Gastrocnemius medialis (tissue), 4 donors: ENCODE data around the gene RMI2. TPM values are rescaled to one million over a fixed set of nuclear protein-coding genes. Genes with fewer than 3 reads are reported as not detected.

Experiments
- ATAC-seq, 2 donors: fragments of 150-250 bp; one replicate each; pipeline ENCODE4 v1.9.1; 2016
- DNase-seq, 2 donors: peaks; one replicate each; pipeline ENCODE4 v3.0.0-alpha.2; 2019
- H3K27ac ChIP-seq, 4 donors: fragments of 200-600 bp; sonication (generic); 1 replicate in 1 of 4; 2 replicates in 3 of 4; pipeline ENCODE4 v1.5.1; 2016 to 2018; ENCODE audit warnings: mild to moderate bottlenecking in 2 of 4, moderate library complexity in 1 of 4
- H3K27me3 ChIP-seq, 3 donors: fragments of 200-600 bp; sonication (generic) in 2 of 3; 1 replicate in 1 of 3; 2 replicates in 2 of 3; pipeline versions ENCODE4 v1.5.1 to v1.6.0; 2016 to 2019; ENCODE audit warnings: mild to moderate bottlenecking in 1 of 3, moderate library complexity in 1 of 3
- H3K36me3 ChIP-seq, 2 donors: fragments of 200-600 bp; sonication (generic) in 1 of 2; one replicate each; pipeline ENCODE4 v1.5.1; 2017 to 2018
- H3K4me1 ChIP-seq, 2 donors: fragments of 200-600 bp; sonication (generic) in 1 of 2; one replicate each; pipeline ENCODE4 v1.5.1; 2016 to 2017; ENCODE audit warnings: mild to moderate bottlenecking in 2 of 2
- H3K4me3 ChIP-seq, 4 donors: fragments of 200-600 bp; sonication (generic) in 3 of 4; 1 replicate in 1 of 4; 2 replicates in 3 of 4; pipeline ENCODE4 v1.5.1; 2016 to 2019; ENCODE audit warnings: mild to moderate bottlenecking in 2 of 4
- H3K9me3 ChIP-seq, 3 donors: fragments of 200-600 bp; sonication (generic) in 2 of 3; 1 replicate in 1 of 3; 2 replicates in 2 of 3; pipeline ENCODE4 v1.5.1; 2016 to 2019
- POLR2A ChIP-seq, 2 donors: fragments of 450-650 bp; IDR thresholded peaks; one replicate each; pipeline ENCODE4 v1.6.1; 2017; ENCODE audit warnings: antibody characterized with exemption in 2 of 2, mild to moderate bottlenecking in 2 of 2, moderate library complexity in 2 of 2
- in situ Hi-C, 4 donors: fragments of 200-750 bp; cut with MboI; loops; one replicate each; pipeline versions ENCODE4 v1.15.0 to v1.8.0; 2017; ENCODE audit warnings: low sequenced_read_pairs in 4 of 4
- intact Hi-C: fragments of 100-400 bp; cut with DNase I; formaldehyde crosslinking; loops from one replicate; pipeline ENCODE4 v1.15.1; 2023; ENCODE audit warnings: low total_unique reads
- microRNA-seq, 2 donors: library from miRNA; unstranded; fragments of <30 nt; microRNA quantifications; one replicate each; pipeline ENCODE4, GENCODE V29; 2016; ENCODE audit warnings: borderline replicate concordance in 2 of 2
- total RNA-seq, 4 donors: library from RNA; depleted of rRNA; stranded (reverse); fragments of >200 nt; gene quantifications; one replicate each; pipeline versions ENCODE4 v1.1.0 to v1.2.3, GENCODE V29; 2016
- TF ChIP-seq, protein P1 (sequence below), 5 experiments: fragments of 450-650 bp in 3 of 5; fragments of 200-600 bp in 2 of 5; sonication (generic) in 2 of 5; IDR thresholded peaks in 4 of 5; conservative IDR thresholded peaks in 1 of 5; 1 replicate in 4 of 5; 2 replicates in 1 of 5; pipeline ENCODE4 v1.5.1; 2016 to 2019; ENCODE audit warnings: antibody characterized with exemption in 5 of 5, mild to moderate bottlenecking in 3 of 5, moderate library complexity in 3 of 5

Gene RMI2
- total RNA-seq, 4 donors from 2014 or later: 0.44 to 0.49 TPM; not detected in 2

- intact Hi-C loops: no loop called here
- Histone ChIP-seq H3K4me3 (no peak overlapping the region), H3K27me3 (no peaks in the 10 kb centered on the region), H3K4me1 (peaks cover 0 to 3% of the 10 kb centered on the region in 2 donors), H3K27ac (no peak overlapping the region), H3K36me3 (no peaks in the 10 kb centered on the region), H3K9me3 (no peaks in the 10 kb centered on the region)
- DNase-seq (no peak), ATAC-seq (no peak)
- TF ChIP-seq POLR2A (IDR thresholded peaks at IDR 0.05): no peak
- TF ChIP-seq, protein P1, sequence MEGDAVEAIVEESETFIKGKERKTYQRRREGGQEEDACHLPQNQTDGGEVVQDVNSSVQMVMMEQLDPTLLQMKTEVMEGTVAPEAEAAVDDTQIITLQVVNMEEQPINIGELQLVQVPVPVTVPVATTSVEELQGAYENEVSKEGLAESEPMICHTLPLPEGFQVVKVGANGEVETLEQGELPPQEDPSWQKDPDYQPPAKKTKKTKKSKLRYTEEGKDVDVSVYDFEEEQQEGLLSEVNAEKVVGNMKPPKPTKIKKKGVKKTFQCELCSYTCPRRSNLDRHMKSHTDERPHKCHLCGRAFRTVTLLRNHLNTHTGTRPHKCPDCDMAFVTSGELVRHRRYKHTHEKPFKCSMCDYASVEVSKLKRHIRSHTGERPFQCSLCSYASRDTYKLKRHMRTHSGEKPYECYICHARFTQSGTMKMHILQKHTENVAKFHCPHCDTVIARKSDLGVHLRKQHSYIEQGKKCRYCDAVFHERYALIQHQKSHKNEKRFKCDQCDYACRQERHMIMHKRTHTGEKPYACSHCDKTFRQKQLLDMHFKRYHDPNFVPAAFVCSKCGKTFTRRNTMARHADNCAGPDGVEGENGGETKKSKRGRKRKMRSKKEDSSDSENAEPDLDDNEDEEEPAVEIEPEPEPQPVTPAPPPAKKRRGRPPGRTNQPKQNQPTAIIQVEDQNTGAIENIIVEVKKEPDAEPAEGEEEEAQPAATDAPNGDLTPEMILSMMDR (IDR thresholded peaks at IDR 0.05 in 4 of 5, conservative IDR thresholded peaks at IDR 0.05 in 1 of 5): no peak
- in situ Hi-C loops: no loop called here
Measured at GRCh38 chr16:11400076-11400475, 54.8 kb downstream of the RMI2 start.

Small RNAs within 50 kb of the gene (microRNA-seq; reads per million reads assigned to microRNA genes)
- 0 reads per million in 2 donors for gene MIR548H2

Other genes starting within 250 kb of the RMI2 start
- gene SOCS1, start 89.3 kb upstream of the RMI2 start, total RNA-seq: 1 to 10 TPM; 1.1 to 5.5 (median 3.1) TPM
- not detected for gene TNP2, start 76.1 kb upstream of the RMI2 start, total RNA-seq
- gene PRM3, start 71.8 kb upstream of the RMI2 start, total RNA-seq: not detected
- gene PRM2, start 69.0 kb upstream of the RMI2 start, total RNA-seq: not detected
- not detected for gene PRM1, start 64.1 kb upstream of the RMI2 start, total RNA-seq
- 10 to 100 TPM; 11.2 to 30.1 (median 19.4) TPM for gene LITAF, start 241.5 kb downstream of the RMI2 start, total RNA-seq